WTC11 (cell line): ENCODE measurements around the gene OGG1. TPM values are rescaled to one million over a fixed set of nuclear protein-coding genes. Genes with fewer than 3 reads are reported as not detected.
A peak's percentile ranks its signal among the peaks of the same experiment; 100 is the strongest.

Experiments used
- ATAC-seq: fragments of 200-7000 bp; cut with Tn5 transposase; 2 replicates; pipeline ENCODE4 v1.10.0; 2021; ENCODE audit warnings: mild to moderate bottlenecking, moderate library complexity
- CTCF ChIA-PET: fragments of 300-600 bp; sonication (Branson Sonifier 250); formaldehyde crosslinking; loops from one replicate; lab custom pipeline; 2021; ENCODE audit warnings: antibody characterized with exemption; lab: Charles Lee
- POLR2A ChIA-PET: fragments of 350-600 bp; sonication (Branson Sonifier 250); formaldehyde crosslinking; loops from one replicate; lab custom pipeline; 2021; ENCODE audit warnings: antibody characterized with exemption; lab: Charles Lee
- DNase-seq: peaks from one replicate; pipeline ENCODE4 v3.0.0; 2021; ENCODE audit warnings: low spot score
- H3K27ac Mint-ChIP-seq: 2 replicates; pipeline ENCODE4 v1.8.0; 2021; ENCODE audit warnings: mixed read lengths
- H3K27me3 Mint-ChIP-seq: 2 replicates; pipeline ENCODE4 v1.8.0; 2021; ENCODE audit warnings: low read depth, mild to moderate bottlenecking, moderate library complexity, mixed read lengths
- H3K36me3 Mint-ChIP-seq: 2 replicates; pipeline ENCODE4 v1.8.0; 2021; ENCODE audit warnings: mixed read lengths
- H3K4me1 Mint-ChIP-seq: 2 replicates; pipeline ENCODE4 v1.8.0; 2022; ENCODE audit warnings: mixed read lengths
- H3K4me3 Mint-ChIP-seq: 2 replicates; pipeline ENCODE4 v1.8.0; 2021; ENCODE audit warnings: mild to moderate bottlenecking, moderate library complexity, mixed read lengths
- H3K9me3 Mint-ChIP-seq: 2 replicates; pipeline ENCODE4 v1.8.0; 2021; ENCODE audit warnings: mixed read lengths
- CREB1 ChIP-seq: sonication (generic); formaldehyde crosslinking; IDR thresholded peaks from 2 replicates; pipeline ENCODE4 v1.8.0; 2023; ENCODE audit warnings: mild to moderate bottlenecking, missing genetic modification reagents
- MXD4 ChIP-seq: fragments of 250-450 bp; sonication (Bioruptor Pico); IDR thresholded peaks from 2 replicates; pipeline ENCODE4 v1.8.0; 2021; ENCODE audit warnings: mild to moderate bottlenecking, moderate library complexity, borderline replicate concordance
- NFE2L1 ChIP-seq: sonication (generic); formaldehyde crosslinking; IDR thresholded peaks from 2 replicates; pipeline ENCODE4 v1.8.1; 2023; ENCODE audit warnings: missing genetic modification reagents
- NR1H2 ChIP-seq: sonication (generic); formaldehyde crosslinking; IDR thresholded peaks from 2 replicates; pipeline ENCODE4 v1.9.0; 2021; ENCODE audit warnings: mild to moderate bottlenecking, moderate library complexity, missing genetic modification reagents
- NR2C2 ChIP-seq: sonication (generic); formaldehyde crosslinking; IDR thresholded peaks from 2 replicates; pipeline ENCODE4 v1.8.0; 2022; ENCODE audit warnings: mild to moderate bottlenecking, missing genetic modification reagents
- RORB ChIP-seq: fragments of 250-450 bp; sonication (Bioruptor Pico); IDR thresholded peaks from 2 replicates; pipeline ENCODE4 v1.9.0; 2021; ENCODE audit warnings: mild to moderate bottlenecking
- TEAD1 ChIP-seq: sonication (generic); formaldehyde crosslinking; IDR thresholded peaks from 2 replicates; pipeline ENCODE4 v1.8.0; 2022; ENCODE audit warnings: mild to moderate bottlenecking, missing genetic modification reagents
- ZNF138 ChIP-seq: sonication (generic); formaldehyde crosslinking; conservative IDR thresholded peaks from 2 replicates; pipeline ENCODE4 v1.8.1; 2022; ENCODE audit warnings: mild to moderate bottlenecking, moderate library complexity, missing genetic modification reagents
- ZNF396 ChIP-seq: fragments of 250-450 bp; sonication (Bioruptor Pico); IDR thresholded peaks from 2 replicates; pipeline ENCODE4 v1.8.0; 2021; ENCODE audit warnings: mild to moderate bottlenecking, moderate library complexity, borderline replicate concordance
- ZNF416 ChIP-seq: fragments of 250-450 bp; sonication (Bioruptor Pico); IDR thresholded peaks from 2 replicates; pipeline ENCODE4 v1.9.0; 2021; ENCODE audit warnings: mild to moderate bottlenecking, inconsistent platforms
- total RNA-seq: library from RNA; stranded (reverse); gene quantifications from 3 replicates; pipeline ENCODE4 v1.2.3, GENCODE V29; 2021
- TF ChIP-seq, protein P1 (sequence below): fragments of 200-600 bp; IDR thresholded peaks from 2 replicates; pipeline ENCODE4 v1.8.0; 2022; ENCODE audit warnings: antibody characterized with exemption
- TF ChIP-seq, protein P2 (sequence below): sonication (generic); formaldehyde crosslinking; IDR thresholded peaks from 2 replicates; pipeline ENCODE4 v1.8.1; 2023; ENCODE audit warnings: mild to moderate bottlenecking, missing genetic modification reagents, moderate library complexity
- TF ChIP-seq, protein P3 (sequence below): sonication (generic); formaldehyde crosslinking; IDR thresholded peaks from 2 replicates; pipeline ENCODE4 v1.8.0; 2022; ENCODE audit warnings: missing genetic modification reagents
- TF ChIP-seq, protein P4 (sequence below): sonication (generic); formaldehyde crosslinking; IDR thresholded peaks from 2 replicates; pipeline ENCODE4 v1.8.1; 2022; ENCODE audit warnings: missing genetic modification reagents, borderline replicate concordance
- TF ChIP-seq, protein P5 (sequence below): sonication (generic); formaldehyde crosslinking; IDR thresholded peaks from 2 replicates; pipeline ENCODE4 v1.8.0; 2022; ENCODE audit warnings: mild to moderate bottlenecking, missing genetic modification reagents
- TF ChIP-seq, protein P6 (sequence below): sonication (generic); formaldehyde crosslinking; conservative IDR thresholded peaks from 2 replicates; pipeline ENCODE4 v1.8.1; 2023; ENCODE audit warnings: mild to moderate bottlenecking, low read depth, missing genetic modification reagents, moderate library complexity
- TF ChIP-seq, protein P7 (sequence below): sonication (generic); formaldehyde crosslinking; IDR thresholded peaks from 2 replicates; pipeline ENCODE4 v1.8.1; 2022; ENCODE audit warnings: low read depth, mild to moderate bottlenecking, moderate library complexity, missing genetic modification reagents, borderline replicate concordance

Gene OGG1
- total RNA-seq, 1 experiment from 2014 or later: 27.3 TPM

DNA sequence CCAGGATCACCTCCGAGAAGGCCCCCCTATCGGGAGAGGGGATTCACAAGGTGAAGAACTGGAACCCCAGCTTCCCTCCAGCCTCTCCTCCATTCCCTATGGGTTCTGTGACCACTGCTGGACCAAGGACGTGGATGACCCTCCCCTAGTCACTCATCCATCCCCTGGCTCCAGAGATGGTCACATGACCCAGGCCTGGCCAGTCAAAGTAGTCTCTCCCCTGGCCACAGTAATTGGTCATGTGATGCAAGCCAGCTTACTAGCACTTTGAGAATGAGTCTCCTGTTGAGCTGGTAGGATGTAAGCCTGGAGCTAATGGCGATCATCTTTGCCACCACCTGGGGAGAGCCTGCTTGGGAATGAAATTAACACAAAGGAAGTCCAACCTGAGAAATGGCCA, 16.1 kb downstream of the OGG1 start:
- Mint-ChIP-seq H3K27me3 (peaks cover 59% of the 10 kb centered on the region), H3K36me3 (no peaks in the 10 kb centered on the region), H3K4me3 (no peak overlapping the region), H3K9me3 (no peaks in the 10 kb centered on the region), H3K4me1 (peaks cover 15% of the 10 kb centered on the region), H3K27ac (no peak overlapping the region)
- TF ChIP-seq, protein P1, sequence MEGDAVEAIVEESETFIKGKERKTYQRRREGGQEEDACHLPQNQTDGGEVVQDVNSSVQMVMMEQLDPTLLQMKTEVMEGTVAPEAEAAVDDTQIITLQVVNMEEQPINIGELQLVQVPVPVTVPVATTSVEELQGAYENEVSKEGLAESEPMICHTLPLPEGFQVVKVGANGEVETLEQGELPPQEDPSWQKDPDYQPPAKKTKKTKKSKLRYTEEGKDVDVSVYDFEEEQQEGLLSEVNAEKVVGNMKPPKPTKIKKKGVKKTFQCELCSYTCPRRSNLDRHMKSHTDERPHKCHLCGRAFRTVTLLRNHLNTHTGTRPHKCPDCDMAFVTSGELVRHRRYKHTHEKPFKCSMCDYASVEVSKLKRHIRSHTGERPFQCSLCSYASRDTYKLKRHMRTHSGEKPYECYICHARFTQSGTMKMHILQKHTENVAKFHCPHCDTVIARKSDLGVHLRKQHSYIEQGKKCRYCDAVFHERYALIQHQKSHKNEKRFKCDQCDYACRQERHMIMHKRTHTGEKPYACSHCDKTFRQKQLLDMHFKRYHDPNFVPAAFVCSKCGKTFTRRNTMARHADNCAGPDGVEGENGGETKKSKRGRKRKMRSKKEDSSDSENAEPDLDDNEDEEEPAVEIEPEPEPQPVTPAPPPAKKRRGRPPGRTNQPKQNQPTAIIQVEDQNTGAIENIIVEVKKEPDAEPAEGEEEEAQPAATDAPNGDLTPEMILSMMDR: no peak
- TF ChIP-seq, protein P2, sequence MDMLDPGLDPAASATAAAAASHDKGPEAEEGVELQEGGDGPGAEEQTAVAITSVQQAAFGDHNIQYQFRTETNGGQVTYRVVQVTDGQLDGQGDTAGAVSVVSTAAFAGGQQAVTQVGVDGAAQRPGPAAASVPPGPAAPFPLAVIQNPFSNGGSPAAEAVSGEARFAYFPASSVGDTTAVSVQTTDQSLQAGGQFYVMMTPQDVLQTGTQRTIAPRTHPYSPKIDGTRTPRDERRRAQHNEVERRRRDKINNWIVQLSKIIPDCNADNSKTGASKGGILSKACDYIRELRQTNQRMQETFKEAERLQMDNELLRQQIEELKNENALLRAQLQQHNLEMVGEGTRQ: peak; percentile 94
- TF ChIP-seq, protein P3, sequence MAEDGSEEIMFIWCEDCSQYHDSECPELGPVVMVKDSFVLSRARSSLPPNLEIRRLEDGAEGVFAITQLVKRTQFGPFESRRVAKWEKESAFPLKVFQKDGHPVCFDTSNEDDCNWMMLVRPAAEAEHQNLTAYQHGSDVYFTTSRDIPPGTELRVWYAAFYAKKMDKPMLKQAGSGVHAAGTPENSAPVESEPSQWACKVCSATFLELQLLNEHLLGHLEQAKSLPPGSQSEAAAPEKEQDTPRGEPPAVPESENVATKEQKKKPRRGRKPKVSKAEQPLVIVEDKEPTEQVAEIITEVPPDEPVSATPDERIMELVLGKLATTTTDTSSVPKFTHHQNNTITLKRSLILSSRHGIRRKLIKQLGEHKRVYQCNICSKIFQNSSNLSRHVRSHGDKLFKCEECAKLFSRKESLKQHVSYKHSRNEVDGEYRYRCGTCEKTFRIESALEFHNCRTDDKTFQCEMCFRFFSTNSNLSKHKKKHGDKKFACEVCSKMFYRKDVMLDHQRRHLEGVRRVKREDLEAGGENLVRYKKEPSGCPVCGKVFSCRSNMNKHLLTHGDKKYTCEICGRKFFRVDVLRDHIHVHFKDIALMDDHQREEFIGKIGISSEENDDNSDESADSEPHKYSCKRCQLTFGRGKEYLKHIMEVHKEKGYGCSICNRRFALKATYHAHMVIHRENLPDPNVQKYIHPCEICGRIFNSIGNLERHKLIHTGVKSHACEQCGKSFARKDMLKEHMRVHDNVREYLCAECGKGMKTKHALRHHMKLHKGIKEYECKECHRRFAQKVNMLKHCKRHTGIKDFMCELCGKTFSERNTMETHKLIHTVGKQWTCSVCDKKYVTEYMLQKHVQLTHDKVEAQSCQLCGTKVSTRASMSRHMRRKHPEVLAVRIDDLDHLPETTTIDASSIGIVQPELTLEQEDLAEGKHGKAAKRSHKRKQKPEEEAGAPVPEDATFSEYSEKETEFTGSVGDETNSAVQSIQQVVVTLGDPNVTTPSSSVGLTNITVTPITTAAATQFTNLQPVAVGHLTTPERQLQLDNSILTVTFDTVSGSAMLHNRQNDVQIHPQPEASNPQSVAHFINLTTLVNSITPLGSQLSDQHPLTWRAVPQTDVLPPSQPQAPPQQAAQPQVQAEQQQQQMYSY (CRISPR knock-in tag): no peak
- TF ChIP-seq RORB (CRISPR knock-in tag) (no peak), TEAD1 (CRISPR knock-in tag) (no peak), MXD4 (CRISPR knock-in tag) (no peak)
- TF ChIP-seq, protein P4, sequence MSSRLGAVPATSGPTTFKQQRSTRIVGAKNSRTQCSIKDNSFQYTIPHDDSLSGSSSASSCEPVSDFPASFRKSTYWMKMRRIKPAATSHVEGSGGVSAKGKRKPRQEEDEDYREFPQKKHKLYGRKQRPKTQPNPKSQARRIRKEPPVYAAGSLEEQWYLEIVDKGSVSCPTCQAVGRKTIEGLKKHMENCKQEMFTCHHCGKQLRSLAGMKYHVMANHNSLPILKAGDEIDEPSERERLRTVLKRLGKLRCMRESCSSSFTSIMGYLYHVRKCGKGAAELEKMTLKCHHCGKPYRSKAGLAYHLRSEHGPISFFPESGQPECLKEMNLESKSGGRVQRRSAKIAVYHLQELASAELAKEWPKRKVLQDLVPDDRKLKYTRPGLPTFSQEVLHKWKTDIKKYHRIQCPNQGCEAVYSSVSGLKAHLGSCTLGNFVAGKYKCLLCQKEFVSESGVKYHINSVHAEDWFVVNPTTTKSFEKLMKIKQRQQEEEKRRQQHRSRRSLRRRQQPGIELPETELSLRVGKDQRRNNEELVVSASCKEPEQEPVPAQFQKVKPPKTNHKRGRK (CRISPR knock-in tag): no peak
- TF ChIP-seq, protein P5, sequence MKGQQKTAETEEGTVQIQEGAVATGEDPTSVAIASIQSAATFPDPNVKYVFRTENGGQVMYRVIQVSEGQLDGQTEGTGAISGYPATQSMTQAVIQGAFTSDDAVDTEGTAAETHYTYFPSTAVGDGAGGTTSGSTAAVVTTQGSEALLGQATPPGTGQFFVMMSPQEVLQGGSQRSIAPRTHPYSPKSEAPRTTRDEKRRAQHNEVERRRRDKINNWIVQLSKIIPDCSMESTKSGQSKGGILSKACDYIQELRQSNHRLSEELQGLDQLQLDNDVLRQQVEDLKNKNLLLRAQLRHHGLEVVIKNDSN (CRISPR knock-in tag): peak; percentile 92
- CTCF ChIA-PET: interaction anchor here (1.4 kb wide), 1 partner anchor 39 kb away, joined by 3 read pairs; no protein-coding TSS in a partner anchor
- ATAC-seq (peak; percentile 20), DNase-seq (no peak)
- POLR2A ChIA-PET: interaction anchor here (1.3 kb wide), 1 partner anchor 17 kb away, joined by 4 read pairs; the partner anchor contains the start of gene OGG1

DNA sequence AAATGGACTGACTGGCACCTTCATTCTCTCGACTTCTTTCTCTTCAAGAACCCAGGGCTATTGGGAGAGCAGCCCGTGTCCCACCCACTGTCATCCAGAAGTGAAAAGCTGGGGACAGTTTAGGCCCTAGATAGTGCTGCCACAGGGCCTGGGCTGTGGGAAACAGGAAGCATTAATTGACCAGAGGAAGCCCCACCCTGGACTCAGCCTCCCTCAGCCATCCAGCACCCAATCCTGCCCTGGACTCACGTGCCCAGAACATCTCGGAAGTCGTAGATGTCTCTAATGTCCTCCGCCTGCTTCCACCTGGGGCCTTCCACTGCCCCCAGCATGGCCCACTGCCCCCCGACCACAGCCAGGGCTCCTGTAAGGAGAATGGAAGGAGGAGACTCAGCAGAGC, 17.7 kb downstream of the OGG1 start:
- no peak overlapping the region for H3K4me3 Mint-ChIP-seq
- peaks cover 15% of the 10 kb centered on the region for H3K4me1 Mint-ChIP-seq
- H3K27me3 Mint-ChIP-seq: peaks cover 67% of the 10 kb centered on the region
- H3K27ac Mint-ChIP-seq: no peak overlapping the region
- ATAC-seq: no peak
- no peak for TF ChIP-seq NFE2L1 (CRISPR knock-in tag)
- TF ChIP-seq, protein P6, sequence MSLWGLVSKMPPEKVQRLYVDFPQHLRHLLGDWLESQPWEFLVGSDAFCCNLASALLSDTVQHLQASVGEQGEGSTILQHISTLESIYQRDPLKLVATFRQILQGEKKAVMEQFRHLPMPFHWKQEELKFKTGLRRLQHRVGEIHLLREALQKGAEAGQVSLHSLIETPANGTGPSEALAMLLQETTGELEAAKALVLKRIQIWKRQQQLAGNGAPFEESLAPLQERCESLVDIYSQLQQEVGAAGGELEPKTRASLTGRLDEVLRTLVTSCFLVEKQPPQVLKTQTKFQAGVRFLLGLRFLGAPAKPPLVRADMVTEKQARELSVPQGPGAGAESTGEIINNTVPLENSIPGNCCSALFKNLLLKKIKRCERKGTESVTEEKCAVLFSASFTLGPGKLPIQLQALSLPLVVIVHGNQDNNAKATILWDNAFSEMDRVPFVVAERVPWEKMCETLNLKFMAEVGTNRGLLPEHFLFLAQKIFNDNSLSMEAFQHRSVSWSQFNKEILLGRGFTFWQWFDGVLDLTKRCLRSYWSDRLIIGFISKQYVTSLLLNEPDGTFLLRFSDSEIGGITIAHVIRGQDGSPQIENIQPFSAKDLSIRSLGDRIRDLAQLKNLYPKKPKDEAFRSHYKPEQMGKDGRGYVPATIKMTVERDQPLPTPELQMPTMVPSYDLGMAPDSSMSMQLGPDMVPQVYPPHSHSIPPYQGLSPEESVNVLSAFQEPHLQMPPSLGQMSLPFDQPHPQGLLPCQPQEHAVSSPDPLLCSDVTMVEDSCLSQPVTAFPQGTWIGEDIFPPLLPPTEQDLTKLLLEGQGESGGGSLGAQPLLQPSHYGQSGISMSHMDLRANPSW: no peak
- TF ChIP-seq, protein P7, sequence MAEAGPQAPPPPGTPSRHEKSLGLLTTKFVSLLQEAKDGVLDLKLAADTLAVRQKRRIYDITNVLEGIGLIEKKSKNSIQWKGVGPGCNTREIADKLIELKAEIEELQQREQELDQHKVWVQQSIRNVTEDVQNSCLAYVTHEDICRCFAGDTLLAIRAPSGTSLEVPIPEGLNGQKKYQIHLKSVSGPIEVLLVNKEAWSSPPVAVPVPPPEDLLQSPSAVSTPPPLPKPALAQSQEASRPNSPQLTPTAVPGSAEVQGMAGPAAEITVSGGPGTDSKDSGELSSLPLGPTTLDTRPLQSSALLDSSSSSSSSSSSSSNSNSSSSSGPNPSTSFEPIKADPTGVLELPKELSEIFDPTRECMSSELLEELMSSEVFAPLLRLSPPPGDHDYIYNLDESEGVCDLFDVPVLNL (CRISPR knock-in tag): no peak
- TF ChIP-seq CREB1: no peak
- no peak for TF ChIP-seq ZNF416 (CRISPR knock-in tag)
- TF ChIP-seq ZNF396 (CRISPR knock-in tag): no peak
- no peak for TF ChIP-seq NR1H2 (CRISPR knock-in tag)
- no peak for TF ChIP-seq NR2C2
- TF ChIP-seq ZNF138 (CRISPR knock-in tag): no peak
- POLR2A ChIA-PET: interaction anchor here (1.1 kb wide), 1 partner anchor 18 kb away, joined by 3 read pairs; the partner anchor contains the start of gene OGG1
- CTCF ChIA-PET: interaction anchor here (1.4 kb wide), 1 partner anchor 41 kb away, joined by 3 read pairs; no protein-coding TSS in a partner anchor
- H3K36me3 Mint-ChIP-seq: no peaks in the 10 kb centered on the region
- H3K9me3 Mint-ChIP-seq: no peaks in the 10 kb centered on the region
- no peak for DNase-seq
